HG02571 (cell line): ENCODE measurements around the gene KIF24.
A peak's percentile ranks its signal among the peaks of the same experiment; 100 is the strongest.
"Not testable (repeated sequence)": the region's sequence is repeated elsewhere in the genome, so short reads cannot be mapped to it uniquely, and the experiment has no call there.

ENCODE experiments used
- ATAC-seq: cut with Tn5 transposase; IDR thresholded peaks from one replicate; pipeline ENCODE4 v1.9.1; 2021; ENCODE audit warnings: mild to moderate bottlenecking, moderate library complexity; ENCODE audit not compliant: unreplicated experiment

Gene KIF24

GRCh38 chr9:34328987-34329832 lies at the start of gene KIF24, which contains the start of gene NUDT2:
Gene KIF24, minus strand, starts transcription at chr9:34329268. Its CDS starts 17,922 bp downstream, at chr9:34311346.
Gene NUDT2, plus strand, starts transcription at chr9:34329569. Its CDS starts 9,471 bp downstream, at chr9:34339040.
- peak; percentile 96 for ATAC-seq

DNA sequence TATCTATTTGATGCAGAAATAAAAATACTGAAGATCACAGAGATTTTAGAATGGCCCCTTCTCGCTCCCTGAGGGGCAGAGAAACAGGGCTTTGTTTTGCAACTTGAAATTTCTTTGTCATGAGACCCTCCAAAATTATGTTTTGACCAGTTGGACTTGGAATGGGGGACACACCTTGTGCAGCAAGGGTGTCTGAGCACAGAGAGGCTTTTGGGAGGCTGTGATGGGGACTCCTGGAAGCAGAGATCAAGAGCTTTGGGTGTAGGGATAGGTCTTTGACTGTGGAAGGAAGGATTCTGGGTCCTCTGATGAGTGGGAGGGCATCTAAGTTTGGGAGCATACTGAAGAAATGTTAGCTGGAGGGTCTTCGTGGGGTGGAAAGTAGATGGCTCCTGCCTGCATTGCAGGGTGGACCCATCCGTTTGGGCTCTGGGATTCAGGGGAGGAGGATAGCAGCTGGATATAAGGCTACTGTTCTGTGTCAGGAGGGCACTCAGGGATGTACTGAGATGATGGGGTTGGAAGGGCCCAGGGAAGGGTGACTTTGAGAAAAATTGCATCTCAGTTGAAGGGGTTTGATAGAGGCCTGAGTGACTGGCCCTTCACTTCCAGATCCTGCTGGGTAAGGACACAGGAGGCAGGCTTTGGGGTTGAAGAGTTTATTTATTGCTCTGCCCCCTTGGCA lies 49.5 kb upstream of the KIF24 start:
- ATAC-seq = no peak

DNA sequence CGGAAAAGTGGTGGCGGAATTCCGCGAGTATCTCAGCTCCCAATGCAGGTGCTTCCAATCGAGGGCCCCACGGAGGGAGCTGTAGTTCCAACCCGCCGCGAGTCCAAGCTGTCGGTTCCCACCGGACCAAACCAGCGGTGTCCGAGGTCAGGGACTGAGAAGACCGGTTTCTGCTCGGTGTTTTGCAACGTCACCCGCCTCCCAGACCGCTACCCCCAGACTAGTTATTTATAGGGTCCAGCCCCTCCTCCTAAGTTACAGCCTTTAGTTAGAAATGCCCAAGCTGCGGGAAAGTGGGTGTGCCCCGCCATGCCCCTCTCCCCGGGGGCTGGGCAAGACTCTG lies 48.3 kb upstream of the KIF24 start:
- no peak for ATAC-seq

DNA sequence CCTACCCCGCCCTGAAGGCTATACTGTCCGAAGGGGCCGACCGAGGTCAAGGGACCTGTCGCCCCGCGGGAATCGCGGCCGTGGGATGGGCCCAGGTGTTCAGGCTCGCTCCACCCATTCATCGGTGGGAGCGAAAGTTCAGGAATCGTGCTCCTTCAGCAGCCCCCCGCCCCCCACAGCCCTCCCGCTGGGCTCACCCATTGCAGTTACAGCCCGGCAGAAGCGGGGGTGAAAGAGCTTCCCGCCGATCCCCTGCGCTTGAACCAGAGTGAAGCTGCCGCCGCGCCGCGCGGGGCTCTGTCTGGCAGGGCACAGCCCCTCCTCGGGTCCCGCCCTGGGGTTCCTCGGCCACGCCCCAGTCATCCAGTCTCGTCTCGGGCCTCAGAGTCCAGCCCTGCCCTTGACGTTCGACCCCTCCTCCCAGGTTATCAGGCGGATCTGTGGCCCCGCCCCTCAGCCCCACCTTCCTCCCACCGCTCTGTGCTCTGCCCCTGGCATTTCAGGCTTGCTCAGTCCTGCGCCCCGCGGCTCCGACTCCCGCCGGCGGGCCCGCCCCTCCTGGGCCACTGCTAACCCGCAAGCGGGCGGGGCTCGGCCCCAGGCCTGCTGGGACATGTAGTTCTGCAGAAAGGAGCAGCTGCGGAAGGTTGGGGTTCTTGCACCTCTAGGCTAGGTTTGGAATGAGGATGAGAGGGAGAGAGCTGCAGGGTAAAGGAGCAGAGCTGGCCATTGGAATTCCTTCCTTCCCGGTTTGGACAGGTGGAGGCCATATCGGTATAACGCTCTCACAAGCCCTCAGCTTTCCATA lies 47.7 kb upstream of the KIF24 start, which contains the start of gene MYORG:
MYORG (minus strand) TSS at position 303 of the 808 bp plus-strand sequence. CDS start 3,955 bp downstream, outside the sequence.
- peak; percentile 83 for ATAC-seq

DNA sequence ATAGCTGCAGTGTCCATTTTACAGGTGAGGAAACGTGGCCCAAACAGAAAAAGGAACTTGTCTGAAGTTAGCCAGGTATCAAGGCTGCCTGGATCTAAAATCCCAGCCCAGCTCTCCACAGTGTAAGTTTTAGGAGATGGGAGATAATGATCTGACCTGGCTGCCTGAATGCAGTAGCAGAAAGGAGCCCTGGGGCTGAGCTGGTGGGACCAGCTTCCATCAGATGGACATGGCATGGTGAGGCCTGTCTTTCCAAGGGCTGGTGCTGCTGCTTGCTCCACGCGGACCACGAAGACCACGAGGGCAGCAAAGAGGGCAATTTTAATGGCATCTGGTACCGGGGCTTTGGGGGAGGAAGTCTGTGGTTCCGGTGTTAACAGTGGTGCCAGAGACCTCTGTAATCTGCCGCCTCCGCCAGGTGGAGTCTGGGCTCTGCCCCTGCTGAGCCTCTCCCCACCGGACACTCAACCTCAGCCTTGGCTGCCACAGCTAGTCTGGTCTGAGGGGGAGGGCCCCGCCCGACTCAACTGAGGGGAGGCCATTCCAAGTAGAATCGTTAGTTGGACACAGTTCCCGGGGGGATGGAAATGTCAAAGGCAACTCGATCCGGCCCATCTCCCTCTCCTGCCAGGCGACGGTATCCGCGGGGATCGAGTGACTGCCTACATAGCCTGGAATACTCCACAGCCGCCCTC lies 47.0 kb upstream of the KIF24 start:
- ATAC-seq = no peak

DNA sequence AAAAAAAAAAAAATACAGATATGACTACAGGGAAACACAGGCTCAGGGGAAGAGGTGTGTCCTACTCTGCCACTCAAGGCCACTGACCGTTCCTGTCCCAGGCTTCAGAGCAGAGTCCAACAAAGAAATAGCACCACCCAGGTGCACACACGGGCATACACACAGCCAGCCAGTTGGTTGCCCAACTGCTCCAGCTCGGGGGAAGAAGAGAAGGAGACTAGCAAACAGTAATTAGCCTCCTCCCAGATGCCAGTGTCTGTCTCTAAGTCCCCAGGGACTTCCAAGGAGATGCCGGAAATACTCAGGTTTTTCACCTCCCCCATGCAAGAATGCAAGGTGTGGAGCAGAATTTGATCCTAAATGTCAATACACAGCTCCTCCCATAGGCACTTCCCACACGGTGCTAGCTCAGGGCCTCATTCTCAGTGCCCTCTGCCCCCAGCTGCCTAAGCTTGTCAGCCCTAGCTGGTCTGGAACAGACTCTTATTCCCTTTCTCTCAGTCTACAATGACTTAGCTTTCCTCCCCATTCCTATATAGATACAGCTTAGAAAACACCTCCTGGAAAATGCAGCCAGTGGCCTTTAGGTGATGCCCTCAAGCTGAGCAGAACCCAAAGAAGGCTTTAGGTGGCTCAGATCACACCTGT lies 46.0 kb upstream of the KIF24 start:
- no peak for ATAC-seq

DNA sequence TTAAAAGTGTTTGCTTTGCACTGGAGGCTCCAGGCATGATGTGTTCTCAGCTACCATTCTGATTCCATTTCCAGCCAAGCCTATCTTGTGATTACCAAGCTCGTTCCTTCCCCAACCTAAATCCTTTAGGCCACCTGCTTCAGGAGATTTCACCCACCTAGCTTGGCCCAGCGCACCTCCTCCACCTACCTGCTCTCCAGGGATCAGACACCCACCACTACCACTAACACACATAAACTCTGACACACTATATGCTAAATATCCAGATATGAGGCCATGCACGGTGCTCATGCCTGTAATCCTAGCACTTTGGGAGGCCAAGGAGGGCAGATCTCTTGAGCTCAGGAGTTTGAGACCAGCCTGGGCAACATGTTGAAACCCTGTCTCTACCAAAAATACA lies 45.3 kb upstream of the KIF24 start:
- ATAC-seq = no peak

DNA sequence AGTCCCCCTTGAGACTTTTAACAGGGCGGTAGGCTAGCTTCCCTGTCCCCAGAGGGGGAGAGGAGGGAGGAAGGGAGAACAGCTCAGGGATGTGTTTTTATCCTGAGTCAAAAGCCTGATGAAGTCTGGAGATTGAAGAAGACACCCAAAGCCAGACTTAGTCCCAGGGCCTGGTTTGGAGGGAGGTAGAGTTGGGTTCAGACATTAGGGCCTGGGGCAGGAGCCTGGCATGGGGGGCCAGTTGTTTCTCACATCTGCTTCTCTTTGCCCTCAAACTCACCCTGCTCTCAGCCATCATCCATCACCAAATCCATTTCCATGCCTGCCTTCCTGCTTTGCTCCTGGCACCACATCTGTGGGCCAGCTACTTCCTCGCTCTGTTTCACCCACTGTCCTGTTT lies 44.7 kb upstream of the KIF24 start:
- ATAC-seq = no peak

- ATAC-seq = no peak
These were observed 43.5 kb upstream of the KIF24 start for GRCh38 chr9:34372467-34373011.

DNA sequence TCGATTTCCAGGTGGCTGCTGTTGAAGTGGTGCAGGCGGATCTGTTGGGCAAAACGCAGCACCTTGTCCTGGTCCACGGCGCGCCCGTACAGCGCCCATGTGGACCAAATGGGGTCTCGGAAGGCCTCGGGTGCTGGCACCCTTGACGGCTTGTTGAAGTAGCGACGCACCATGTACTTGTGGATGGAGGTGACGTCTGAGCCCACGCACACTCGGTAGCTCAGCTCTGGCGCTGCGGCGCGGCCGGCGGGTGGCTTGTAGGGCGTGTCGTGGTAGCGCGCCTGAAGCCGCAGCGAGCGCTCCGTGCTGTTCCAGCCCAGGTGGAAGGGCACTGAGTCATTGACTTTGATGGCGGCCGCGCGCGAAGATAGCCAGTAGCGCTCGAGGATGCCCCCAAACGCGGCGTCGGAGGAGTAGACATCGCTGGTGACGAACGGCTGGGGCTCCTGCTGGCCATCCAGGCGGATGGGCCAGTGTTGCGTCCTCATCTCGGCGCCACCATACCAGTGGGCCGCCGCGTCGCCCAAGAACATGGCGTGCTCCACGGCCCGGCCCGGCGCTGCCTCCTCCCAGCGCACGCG lies 42.9 kb upstream of the KIF24 start:
- ATAC-seq = no peak

DNA sequence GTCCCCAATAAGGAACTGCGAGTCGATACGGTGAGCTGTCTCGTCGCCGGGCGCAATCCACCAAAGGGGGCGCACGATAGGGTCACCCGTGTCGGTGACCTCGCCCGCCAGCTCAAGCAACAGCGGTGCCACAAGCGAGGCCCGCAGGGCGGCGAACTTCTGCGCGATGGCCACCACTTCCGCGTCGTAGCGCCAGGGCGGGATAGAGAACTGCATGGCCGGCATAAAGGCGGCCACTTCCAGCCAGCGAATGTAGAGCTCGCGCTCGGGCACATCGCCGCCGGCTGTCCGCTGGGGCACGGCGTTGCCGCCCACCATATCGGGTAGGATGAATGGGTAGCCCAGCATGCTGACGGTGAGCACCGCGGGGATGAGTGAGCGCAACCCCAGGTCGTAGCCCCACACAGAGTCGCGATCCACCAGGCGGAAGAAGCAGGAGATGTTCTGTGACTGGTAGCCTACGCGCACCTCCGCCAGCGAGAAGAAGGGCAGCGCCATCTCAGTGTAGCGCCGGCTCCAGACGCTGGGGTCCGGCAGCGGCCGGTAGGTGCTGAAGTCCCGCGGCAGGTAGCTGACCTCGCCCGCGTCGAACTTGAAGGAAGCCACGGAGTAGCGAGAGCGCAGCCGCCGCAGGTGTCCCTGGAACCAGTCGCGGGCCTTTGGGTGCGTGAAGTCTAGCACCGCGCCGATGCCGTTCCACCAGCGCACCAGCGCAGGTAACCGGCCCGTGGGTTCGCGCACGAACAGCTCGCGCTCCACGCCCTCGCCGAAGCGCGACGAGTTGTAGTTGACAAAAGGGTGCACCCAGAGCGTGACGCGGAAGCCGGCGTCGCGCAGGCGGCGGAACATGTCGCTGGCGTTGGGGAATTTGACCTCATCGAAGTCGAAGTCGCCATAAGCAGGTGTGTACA lies 42.2 kb upstream of the KIF24 start:
- no peak for ATAC-seq

DNA sequence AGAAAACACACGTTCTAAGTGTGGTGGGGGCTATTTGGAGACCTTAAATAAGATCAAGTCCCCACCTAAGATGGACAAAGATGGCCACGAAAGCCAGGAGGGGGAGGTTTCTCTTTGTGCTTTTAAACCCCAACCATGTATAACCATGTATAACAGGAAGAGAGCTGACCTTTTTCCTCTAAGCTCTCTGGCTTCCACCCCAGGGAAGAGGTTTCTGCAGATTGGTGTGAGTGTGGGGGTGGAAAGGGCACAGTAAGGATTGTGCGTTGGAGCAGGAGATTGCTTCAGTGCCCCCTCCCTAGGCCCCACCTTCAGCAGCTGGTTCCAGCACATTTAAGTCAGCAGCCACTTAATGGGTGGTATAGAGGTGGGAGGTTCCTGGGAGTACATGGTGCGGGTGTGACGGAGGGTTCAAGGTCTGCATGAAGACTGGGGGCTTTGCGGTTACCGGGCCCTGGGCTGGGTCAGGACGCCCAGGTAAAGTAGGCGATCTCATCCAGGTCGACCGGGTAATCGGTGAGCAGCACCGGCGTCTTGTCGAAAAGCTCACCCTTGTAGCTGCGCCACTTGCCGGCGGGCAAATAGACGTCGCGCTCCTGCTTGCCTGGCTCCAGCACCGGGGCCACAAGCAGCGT lies 41.4 kb upstream of the KIF24 start:
- no peak for ATAC-seq

DNA sequence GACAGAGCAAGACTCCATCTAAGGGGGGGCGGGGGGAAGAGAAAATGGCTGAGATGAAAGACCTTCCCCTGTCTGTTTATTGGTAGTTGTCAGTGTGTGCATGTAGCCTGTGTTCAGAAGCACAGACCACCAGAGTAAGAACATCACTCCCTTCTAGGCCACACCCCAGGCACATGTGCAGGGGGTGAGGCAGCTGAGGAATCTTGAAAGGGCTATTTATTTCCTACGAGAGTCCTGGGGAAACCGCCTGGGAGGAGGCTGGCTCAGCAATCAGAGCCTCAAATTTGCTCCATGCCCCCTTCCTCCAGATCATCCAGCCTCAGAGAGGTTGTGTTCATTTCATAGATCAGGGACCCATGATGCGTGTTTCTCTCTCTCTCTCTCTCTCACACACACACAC lies 40.6 kb upstream of the KIF24 start:
- no peak for ATAC-seq

GRCh38 chr9:34368796-34369195 lies 39.7 kb upstream of the KIF24 start:
- ATAC-seq = not testable (repeated sequence)

GRCh38 chr9:34367751-34368410 lies 38.8 kb upstream of the KIF24 start:
- ATAC-seq = not testable (repeated sequence)

DNA sequence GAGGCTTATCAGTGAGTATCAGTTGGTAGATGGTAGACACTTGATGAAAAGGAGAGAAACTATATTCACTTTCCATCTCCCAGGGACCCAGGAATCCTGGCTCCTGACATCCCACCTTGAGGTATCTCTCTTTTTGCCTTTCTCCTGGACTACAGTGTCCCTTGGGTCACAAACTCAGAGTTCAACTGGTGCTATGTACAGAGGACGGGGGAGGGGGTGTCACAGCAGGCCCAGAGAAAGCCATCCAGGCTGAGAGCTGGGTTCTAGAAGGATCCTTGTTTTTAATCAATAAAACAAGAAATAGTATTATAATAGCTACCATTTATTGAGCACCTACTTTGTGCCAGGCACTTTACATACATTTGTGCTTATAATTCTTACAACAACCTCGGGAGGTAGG lies 37.3 kb upstream of the KIF24 start:
- ATAC-seq = no peak

GRCh38 chr9:34365282-34365681 lies 36.2 kb upstream of the KIF24 start:
- ATAC-seq = no peak
